ENCODE data around the gene OAF. TPM values are rescaled to one million over a fixed set of nuclear protein-coding genes. Genes with fewer than 3 reads are reported as not detected.
"Not testable (repeated sequence)": the region's sequence is repeated elsewhere in the genome, so short reads cannot be mapped to it uniquely, and the experiment has no call there.

OAF gene
- total RNA-seq, 2 experiments from 2014 or later = 3.1 to 3.2 TPM

DNA sequence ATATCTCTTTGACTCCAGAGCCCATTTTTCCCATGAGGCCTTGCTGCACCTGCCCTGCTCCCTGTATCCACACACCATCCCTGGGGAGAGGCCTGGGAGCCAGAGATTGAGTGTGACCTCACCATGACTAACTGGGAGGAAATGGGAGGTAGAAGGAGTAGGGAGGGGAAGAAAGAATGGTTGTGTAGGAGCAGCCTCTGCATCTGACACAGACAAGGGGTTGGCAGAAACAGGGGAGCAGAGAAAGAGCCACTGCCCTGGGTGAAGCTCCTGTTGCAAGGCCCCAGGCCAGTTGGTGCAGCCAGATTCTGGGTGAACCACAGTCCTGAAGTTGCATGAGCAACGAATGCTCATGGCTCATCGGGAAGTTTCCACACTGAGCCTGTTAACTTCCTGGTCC is 61.5 kb downstream of the OAF start:
- DNase-seq = no peak
- H3K4me3 ChIP-seq (ENCODE audit: low read length) = no peak overlapping the region
- H3K36me3 ChIP-seq (ENCODE audit: insufficient read depth, low read length) = no peaks in the 10 kb centered on the region
- no peaks in the 10 kb centered on the region for H3K4me1 ChIP-seq (ENCODE audit: insufficient read depth, low read length)
- no peaks in the 10 kb centered on the region for H3K36me3 Mint-ChIP-seq (ENCODE audit: low read depth)
- ChIA-PET CTCF (no interaction called here), POLR2A (no interaction called here)
- H3K27ac ChIP-seq (ENCODE audit: low read depth in 1 of 2, low read length in 2 of 2) = no peak overlapping the region
- no peak overlapping the region for H3K4me3 Mint-ChIP-seq
- H3K4me1 Mint-ChIP-seq (ENCODE audit: low read depth) = no peaks in the 10 kb centered on the region
- H3K27me3 ChIP-seq (ENCODE audit: control insufficient read depth in 1 of 2, insufficient read depth in 2 of 2, low read length in 2 of 2) = peaks cover 11 to 14% of the 10 kb centered on the region in 2 experiments
- H3K9me3 ChIP-seq (ENCODE audit: control insufficient read depth in 1 of 2, insufficient read depth in 1 of 2, low read length in 2 of 2) = no peaks in the 10 kb centered on the region
- TF ChIP-seq, protein P1, sequence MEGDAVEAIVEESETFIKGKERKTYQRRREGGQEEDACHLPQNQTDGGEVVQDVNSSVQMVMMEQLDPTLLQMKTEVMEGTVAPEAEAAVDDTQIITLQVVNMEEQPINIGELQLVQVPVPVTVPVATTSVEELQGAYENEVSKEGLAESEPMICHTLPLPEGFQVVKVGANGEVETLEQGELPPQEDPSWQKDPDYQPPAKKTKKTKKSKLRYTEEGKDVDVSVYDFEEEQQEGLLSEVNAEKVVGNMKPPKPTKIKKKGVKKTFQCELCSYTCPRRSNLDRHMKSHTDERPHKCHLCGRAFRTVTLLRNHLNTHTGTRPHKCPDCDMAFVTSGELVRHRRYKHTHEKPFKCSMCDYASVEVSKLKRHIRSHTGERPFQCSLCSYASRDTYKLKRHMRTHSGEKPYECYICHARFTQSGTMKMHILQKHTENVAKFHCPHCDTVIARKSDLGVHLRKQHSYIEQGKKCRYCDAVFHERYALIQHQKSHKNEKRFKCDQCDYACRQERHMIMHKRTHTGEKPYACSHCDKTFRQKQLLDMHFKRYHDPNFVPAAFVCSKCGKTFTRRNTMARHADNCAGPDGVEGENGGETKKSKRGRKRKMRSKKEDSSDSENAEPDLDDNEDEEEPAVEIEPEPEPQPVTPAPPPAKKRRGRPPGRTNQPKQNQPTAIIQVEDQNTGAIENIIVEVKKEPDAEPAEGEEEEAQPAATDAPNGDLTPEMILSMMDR (IDR thresholded peaks at IDR 0.05) = no peak
- no peaks in the 10 kb centered on the region for H3K9me3 Mint-ChIP-seq
- no peak for ATAC-seq (ENCODE audit: poor library complexity)
- peaks cover 34% of the 10 kb centered on the region for H3K27me3 Mint-ChIP-seq
- no peak overlapping the region for H3K27ac Mint-ChIP-seq
- intact Hi-C loops (cut with DNase I, micrococcal nuclease) = no loop called here

DNA sequence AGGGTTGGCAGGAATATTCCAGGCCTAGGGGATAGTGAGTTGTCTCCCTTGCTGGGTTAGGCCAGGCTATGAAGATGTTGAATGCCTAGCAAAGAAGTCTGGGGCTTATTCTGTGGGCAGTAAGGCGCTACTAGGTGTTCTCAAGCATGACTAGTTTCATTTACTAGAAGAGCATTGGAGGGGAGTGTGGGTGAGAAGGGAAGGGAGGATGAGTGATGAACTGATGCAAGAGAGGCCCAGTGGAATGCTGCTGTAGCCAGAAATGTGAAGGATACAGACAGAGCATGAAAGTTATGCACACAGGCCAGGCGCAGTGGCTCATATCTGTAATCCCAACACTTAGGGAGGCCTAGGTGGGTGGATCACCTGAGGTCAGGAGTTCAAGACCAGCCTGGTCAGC is 62.6 kb downstream of the OAF start:
- peaks cover 7 to 10% of the 10 kb centered on the region in 2 experiments for H3K27me3 ChIP-seq (ENCODE audit: control insufficient read depth in 1 of 2, insufficient read depth in 2 of 2, low read length in 2 of 2)
- no peak overlapping the region for H3K27ac ChIP-seq (ENCODE audit: low read depth in 1 of 2, low read length in 2 of 2)
- H3K4me3 ChIP-seq (ENCODE audit: low read length) = no peak overlapping the region
- no peaks in the 10 kb centered on the region for H3K9me3 Mint-ChIP-seq
- intact Hi-C loops (cut with DNase I, micrococcal nuclease) = no loop called here
- no peak overlapping the region for H3K27ac Mint-ChIP-seq
- no peaks in the 10 kb centered on the region for H3K4me1 Mint-ChIP-seq (ENCODE audit: low read depth)
- H3K27me3 Mint-ChIP-seq = peaks cover 31% of the 10 kb centered on the region
- ATAC-seq (ENCODE audit: poor library complexity) = no peak
- no peaks in the 10 kb centered on the region for H3K4me1 ChIP-seq (ENCODE audit: insufficient read depth, low read length)
- no peaks in the 10 kb centered on the region for H3K9me3 ChIP-seq (ENCODE audit: control insufficient read depth in 1 of 2, insufficient read depth in 1 of 2, low read length in 2 of 2)
- no peaks in the 10 kb centered on the region for H3K36me3 Mint-ChIP-seq (ENCODE audit: low read depth)
- ChIA-PET POLR2A (no interaction called here), CTCF (no interaction called here)
- H3K36me3 ChIP-seq (ENCODE audit: insufficient read depth, low read length) = no peaks in the 10 kb centered on the region
- no peak for DNase-seq
- no peak overlapping the region for H3K4me3 Mint-ChIP-seq
- TF ChIP-seq, protein P1 (IDR thresholded peaks at IDR 0.05) = no peak

DNA sequence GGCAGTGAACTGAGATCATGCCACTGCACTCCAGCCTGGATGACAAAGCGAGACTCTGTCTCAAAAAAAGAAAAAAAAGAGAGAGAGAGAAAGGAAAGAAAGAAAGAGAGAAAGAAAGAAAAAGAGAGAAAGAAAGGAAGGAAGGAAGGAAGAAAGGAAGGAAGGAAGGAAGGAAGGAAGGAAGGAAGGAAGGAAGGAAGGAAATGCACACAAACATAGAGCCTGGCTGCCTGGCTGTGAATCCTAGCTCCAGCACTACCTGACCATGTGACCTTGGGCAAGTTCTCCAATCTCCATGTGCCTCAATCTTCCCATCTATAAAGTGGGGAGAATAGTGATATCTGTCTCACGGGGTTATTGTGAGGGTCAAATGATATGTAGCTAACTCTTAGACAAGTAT is 63.1 kb downstream of the OAF start:
- DNase-seq; H3K27ac ChIP-seq (ENCODE audit: low read depth in 1 of 2, low read length in 2 of 2); ATAC-seq (ENCODE audit: poor library complexity); H3K9me3 ChIP-seq (ENCODE audit: control insufficient read depth in 1 of 2, insufficient read depth in 1 of 2, low read length in 2 of 2); H3K9me3 Mint-ChIP-seq; H3K4me3 Mint-ChIP-seq; intact Hi-C loops (cut with DNase I, micrococcal nuclease); H3K27ac Mint-ChIP-seq; H3K27me3 ChIP-seq (ENCODE audit: control insufficient read depth in 1 of 2, insufficient read depth in 2 of 2, low read length in 2 of 2); H3K36me3 ChIP-seq (ENCODE audit: insufficient read depth, low read length); H3K4me1 Mint-ChIP-seq (ENCODE audit: low read depth); POLR2A ChIA-PET; H3K36me3 Mint-ChIP-seq (ENCODE audit: low read depth); H3K4me3 ChIP-seq (ENCODE audit: low read length); H3K4me1 ChIP-seq (ENCODE audit: insufficient read depth, low read length); CTCF ChIA-PET: not testable (repeated sequence)
- H3K27me3 Mint-ChIP-seq = peaks cover 31% of the 10 kb centered on the region

DNA sequence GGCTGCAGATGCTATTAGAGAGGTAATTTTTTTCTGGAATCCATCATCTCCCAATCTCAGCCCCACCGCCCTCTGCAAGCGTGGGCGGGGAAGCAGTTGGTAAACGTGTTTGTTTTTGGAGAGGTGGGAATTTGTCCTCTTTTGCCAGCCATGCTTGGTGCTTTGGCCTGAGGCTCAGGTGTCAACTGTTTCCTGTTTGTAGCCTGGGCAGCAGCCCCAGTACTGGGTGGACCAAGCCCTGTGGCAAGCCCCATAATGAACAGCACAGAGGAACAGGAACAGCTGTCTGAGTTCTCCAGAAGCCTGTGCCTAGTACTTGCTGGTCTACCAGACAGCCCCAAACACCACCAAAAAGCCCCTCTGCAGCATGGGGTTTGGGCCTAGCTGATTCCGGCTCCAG is 68.7 kb downstream of the OAF start:
- Mint-ChIP-seq H3K27ac (no peak overlapping the region), H3K4me1 (ENCODE audit: low read depth) (no peaks in the 10 kb centered on the region), H3K9me3 (no peaks in the 10 kb centered on the region), H3K36me3 (ENCODE audit: low read depth) (no peaks in the 10 kb centered on the region), H3K4me3 (no peak overlapping the region), H3K27me3 (peaks cover 12% of the 10 kb centered on the region)
- Histone ChIP-seq H3K4me3 (ENCODE audit: low read length) (no peak overlapping the region), H3K36me3 (ENCODE audit: insufficient read depth, low read length) (no peaks in the 10 kb centered on the region), H3K27me3 (ENCODE audit: control insufficient read depth in 1 of 2, insufficient read depth in 2 of 2, low read length in 2 of 2) (no peaks in the 10 kb centered on the region), H3K9me3 (ENCODE audit: control insufficient read depth in 1 of 2, insufficient read depth in 1 of 2, low read length in 2 of 2) (no peaks in the 10 kb centered on the region), H3K4me1 (ENCODE audit: insufficient read depth, low read length) (no peaks in the 10 kb centered on the region), H3K27ac (ENCODE audit: low read depth in 1 of 2, low read length in 2 of 2) (no peak overlapping the region)
- intact Hi-C loops (cut with DNase I, micrococcal nuclease) = no loop called here
- ChIA-PET CTCF (no interaction called here), POLR2A (no interaction called here)
- TF ChIP-seq, protein P1 (IDR thresholded peaks at IDR 0.05) = no peak
- no peak for DNase-seq
- ATAC-seq (ENCODE audit: poor library complexity) = no peak

Other genes starting within 250 kb of the OAF start
- gene TRIM29, start 72.9 kb upstream of the OAF start, total RNA-seq = not detected
- not detected for gene POU2F3, start 29.1 kb downstream of the OAF start, total RNA-seq
- gene TLCD5, start 114.3 kb downstream of the OAF start, total RNA-seq = not detected
- 1 to 10 TPM; 3.6 TPM for gene ARHGEF12, start 125.4 kb downstream of the OAF start, total RNA-seq